ENCODE measurements around the gene YJU2.
"Not testable (repeated sequence)": the region's sequence is repeated elsewhere in the genome, so short reads cannot be mapped to it uniquely, and the experiment has no call there.

YJU2 gene

DNA sequence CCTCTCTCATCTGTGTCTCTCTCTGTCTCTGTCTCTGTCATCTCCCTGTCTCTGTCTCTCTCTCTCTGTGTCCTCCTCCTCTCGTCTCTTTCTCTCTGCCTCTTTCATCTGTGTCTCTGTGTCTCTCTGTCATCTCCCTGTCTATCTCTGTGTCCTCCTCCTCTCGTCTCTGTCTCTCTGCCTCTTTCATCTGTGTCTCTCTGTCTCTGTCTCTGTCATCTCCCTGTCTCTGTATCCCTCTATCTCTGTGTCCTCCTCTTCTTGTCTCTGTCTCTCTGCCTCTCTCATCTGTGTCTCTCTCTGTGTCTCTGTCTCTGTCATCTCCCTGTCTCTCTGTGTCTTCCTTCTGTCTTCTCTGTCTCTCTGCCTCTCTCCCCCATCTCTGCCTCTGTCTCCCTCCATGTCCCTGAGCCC is 18.1 kb upstream of the YJU2 start:
- DNase-seq: no peak

DNA sequence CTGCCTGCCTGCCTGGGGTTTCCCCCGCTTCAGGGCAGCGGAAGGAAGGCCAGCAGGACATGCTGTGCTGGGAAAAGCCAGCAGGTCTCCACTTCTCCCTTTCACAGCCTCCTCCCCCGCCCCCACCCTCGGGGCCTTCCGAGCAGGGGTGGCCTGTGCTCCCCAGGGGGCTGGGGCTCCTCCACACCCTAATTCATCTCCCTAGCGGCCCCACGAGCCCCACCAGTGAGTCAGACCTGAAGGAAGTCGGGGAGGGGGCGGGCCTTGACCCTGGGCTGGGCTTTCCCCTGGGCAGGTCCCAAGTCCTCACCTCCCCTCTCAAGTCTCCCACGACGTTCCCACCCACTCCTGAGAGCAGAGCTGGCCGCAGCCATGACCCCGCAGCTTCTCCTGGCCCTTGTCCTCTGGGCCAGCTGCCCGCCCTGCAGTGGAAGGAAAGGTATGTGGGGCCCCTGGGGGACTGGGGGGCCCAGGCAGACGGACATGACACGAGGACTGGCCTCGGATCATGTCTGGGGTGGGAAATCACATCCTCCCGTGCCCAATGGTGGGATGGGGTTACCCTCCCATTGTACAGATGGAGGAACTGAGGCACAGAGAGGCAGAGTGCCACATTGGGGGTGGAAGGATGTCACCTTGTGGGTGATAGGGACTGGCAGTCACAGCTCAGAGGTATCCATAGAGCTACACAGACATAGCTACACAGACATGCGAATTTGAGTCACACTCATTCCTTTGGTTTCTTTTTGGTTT is 17.5 kb upstream of the YJU2 start, which contains the start of gene EBI3:
TSS of gene EBI3 (plus strand) at position 345 of the 753 bp plus-strand sequence. CDS start at position 373, 28 bp downstream.
- DNase-seq: peak in 15 of 51 donors; percentile 2 to 28 (median 10)

DNA sequence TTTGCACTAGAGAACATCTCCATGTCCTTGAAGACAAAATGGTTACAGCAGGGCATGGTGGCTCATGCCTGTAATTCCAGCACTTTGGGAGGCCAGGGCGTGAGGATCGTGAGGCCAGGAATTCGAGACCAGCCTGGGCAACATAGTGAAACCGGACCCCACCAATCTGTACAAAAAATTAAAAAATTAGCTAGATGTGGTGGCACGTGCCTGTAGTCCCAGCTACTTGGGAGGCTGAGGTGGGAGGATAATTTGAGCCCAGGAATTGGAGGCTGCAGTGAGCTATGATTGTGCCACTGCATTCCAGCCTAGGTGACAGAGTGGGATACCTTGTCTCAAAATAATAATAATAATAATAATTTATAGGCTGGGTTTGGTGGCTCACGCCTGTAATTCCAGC is 16.6 kb upstream of the YJU2 start:
- DNase-seq: not testable (repeated sequence)

DNA sequence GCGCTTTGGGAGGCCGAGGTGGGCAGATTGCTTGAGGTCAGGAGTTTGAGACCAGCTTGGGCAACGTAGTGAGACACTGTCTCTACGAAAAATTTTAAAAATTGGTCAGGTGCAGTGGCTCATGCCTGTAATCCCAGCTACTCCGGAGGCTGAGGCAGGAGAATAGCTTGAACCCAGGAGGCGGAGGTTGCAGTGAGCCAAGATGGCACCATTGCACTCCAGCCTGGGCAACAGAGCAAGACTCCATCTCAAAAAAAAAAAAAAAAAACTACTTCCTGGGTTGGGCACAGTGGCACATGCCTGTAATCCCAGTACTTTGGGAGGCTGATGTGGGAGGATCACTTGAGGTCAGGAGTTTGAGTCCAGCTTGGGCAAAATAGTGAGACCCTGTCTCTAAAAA is 15.4 kb upstream of the YJU2 start:
- not testable (repeated sequence) for DNase-seq

DNA sequence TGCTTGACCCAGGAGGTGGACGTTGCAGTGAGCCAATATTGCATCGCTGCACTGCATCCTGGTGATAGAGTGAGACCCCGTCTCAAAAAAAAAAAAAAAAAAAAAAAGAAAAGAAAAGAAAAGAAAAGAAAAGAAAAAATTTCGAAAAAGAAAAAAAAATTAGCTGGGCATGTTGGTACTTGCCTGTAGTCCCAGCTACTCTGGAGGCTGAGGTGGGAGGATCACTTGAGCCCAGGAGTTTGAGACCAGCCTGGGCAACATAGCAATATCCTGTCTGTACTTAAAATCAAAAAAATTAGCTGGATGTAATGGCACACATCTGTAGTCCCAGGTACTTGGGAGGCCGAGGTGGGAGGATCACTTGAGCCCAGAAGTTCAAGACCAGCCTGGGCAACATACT is 14.7 kb upstream of the YJU2 start:
- not testable (repeated sequence) for DNase-seq

DNA sequence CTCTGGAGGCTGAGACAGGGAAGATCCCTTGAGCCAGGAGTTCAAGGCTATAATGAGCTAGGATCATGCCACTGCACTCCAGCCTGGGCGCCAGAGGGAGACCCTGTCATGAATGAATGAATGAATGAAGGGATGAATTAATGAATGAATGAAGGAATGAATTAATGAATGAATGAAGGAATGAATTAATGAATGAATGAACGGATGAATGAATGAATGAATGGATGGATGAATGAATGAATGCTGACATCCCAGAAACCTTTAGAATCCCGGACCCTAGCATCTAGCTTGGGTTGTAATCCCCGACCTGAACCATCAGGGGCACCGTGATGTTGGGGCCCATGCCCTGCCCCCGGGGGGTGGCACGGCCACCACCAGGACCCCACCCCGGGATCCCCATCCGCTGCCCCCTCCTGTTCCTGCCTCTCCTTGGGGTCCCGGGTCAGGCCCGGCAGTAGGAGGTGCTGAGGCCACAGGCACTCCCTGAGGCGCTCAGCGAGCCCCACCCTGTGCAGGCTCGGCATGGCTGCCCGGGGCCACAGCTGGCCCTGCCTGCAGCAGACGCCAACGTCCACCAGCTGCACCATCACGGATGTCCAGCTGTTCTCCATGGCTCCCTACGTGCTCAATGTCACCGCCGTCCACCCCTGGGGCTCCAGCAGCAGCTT is 14.1 kb upstream of the YJU2 start:
- DNase-seq: no peak

DNA sequence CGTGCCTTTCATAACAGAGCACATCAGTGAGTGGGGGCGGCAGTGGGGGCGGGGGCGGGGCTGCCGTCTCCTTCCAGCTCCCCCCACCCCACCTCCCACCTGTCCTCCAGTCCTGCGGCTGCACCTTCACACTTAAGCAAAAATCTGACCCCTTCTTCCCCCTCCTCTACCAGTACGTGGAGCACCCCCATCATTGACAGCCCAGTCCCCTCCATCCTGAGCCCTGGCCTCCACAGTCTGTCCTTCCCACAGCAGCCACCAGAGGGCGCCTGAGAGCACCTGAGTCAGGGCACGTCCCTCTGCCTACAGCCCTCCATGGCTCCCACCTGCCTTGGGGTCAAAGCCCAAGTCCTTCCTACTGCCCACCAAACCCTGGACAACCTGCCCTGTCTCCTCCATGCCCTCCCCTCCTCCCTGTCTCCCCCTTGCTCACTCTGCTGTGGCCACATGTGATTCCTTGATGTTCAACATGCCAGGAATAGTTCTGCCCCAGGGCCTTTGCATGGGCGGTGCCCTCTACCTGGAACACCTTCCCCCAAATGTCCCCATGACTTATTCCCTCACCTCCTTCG is 13.5 kb upstream of the YJU2 start:
- peak in 20 of 51 donors; percentile 1 to 51 (median 9) for DNase-seq

DNA sequence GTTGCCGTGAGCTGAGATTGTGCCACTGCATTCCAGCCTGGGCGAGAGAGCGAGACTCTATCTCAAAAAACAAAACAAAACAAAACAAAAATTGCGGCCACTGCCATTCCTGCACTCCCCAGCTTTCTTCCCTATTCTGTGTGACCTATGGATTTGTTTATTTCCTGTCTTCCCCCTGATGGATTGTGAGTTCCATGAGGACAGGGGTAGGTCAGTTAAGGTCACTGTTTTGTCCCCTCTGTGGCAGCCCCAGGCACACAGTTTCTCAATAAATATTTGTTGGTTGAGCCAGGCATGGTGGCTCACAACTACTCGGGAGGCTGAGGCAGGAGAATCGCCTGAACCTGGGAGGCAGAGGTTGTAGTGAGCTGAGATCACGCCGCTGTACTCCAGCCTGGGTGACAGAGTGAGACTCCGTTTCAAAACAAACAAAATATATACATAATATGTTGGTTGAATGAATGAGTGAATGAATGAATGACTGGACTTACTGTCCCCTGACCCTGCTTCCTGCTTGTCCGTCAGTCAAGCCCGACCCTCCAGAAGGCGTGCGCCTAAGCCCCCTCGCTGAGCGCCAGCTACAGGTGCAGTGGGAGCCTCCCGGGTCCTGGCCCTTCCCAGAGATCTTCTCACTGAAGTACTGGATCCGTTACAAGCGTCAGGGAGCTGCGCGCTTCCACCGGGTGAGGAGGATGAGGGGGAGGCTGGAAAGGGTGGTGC is 12.6 kb upstream of the YJU2 start:
- DNase-seq: no peak

DNA sequence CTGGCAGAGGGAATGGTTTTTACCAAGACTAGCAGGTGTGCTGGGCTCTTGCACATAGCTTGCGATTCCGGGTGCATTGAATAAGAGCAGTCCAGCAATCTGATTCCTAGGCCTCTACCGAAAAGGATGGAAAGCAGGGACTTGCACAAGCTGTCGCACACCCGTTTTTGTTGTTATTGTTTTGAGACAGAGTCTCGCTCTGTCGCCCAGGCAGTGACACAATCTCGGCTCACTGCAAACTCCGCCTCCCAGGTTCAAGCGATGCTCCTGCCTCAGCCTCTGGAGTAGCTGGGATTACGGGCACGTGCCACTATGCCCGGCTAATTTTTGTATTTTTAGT is 12.0 kb upstream of the YJU2 start:
- DNase-seq: no peak

DNA sequence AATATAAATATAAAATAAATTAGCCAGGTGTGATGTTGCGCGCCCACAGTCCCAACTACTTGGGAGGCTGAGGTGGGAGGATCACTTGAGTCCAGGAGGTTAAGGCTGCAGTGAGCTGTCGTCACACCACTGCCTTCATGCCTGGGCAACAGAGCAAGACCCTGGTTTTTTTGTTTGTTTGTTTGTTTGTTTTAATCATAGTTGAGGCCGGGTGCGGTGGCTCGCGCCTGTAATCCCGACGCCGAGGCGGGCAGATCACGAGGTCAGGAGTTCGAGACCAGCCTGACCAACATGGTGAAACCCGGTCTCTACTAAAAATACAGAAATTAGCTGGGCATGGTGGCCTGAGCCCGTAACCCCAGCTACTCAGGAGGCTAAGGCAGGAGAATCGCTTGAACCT is 9.4 kb upstream of the YJU2 start:
- DNase-seq: not testable (repeated sequence)

DNA sequence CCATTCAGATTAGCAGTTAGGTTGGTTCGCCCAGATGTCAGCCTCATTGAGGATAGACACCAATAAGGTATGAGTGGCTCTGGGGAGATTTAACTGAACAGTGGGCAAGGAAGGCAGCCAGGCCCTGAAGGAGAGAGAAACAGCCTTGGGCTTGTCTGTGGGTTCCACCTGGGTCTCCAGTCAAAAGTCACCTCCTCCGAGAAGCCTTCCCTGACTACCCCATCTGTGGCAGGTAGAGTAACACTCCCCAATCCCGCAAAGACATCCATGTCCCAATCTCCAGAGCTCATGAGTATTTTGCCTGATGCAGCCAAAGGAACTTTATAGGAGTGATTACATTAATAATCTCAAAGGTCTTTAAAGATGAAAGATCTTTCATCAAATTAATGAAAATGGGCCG is 8.0 kb upstream of the YJU2 start:
- no peak for DNase-seq

DNA sequence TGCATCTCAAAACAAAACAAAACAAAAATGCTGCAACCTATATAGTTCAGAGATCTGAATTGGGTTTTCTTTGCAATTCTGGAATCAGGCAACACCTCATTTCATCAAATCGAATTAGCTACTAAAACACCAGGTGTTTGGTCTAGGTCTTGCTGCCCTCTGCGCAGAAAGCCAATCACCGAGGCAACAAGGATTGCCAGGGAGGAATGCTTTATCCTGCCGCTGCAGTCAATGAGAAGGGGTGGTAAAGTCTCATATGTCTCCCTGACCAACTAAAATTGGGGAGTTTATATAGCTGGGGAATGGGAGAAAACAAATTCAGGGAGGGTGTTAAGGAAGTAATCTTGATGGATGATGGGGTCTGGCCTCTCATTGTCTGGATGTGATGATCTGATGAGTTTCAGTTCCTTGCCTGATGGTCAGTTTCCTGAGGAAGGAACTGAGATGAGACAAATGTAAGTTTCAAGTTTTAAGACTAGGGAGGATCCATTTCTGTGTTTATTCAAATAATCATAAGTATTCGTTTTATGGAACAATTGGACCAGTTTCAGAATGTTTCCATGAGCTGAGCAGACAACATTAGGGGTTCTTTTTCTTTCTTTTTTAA is 5.0 kb upstream of the YJU2 start:
- no peak for DNase-seq

DNA sequence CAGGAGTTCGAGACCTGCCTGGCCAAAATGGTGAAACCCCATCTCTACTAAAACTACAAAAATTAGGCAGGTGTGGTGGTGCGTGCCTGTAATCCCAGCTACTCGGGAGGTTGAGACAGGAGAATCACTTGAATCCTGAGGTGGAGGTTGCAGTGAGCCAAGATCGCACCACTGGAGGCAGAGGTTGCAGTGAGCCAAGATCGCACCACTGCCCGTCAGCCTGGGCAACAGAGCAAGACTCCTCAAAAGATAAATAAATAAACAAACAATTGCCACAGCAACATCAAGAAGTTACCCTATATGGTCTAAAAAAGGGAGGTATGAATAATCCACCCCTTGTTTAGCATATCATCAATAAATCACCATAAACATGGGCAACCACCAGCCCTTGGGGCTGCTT is 942 bp upstream of the YJU2 start:
- DNase-seq: not testable (repeated sequence)

DNA sequence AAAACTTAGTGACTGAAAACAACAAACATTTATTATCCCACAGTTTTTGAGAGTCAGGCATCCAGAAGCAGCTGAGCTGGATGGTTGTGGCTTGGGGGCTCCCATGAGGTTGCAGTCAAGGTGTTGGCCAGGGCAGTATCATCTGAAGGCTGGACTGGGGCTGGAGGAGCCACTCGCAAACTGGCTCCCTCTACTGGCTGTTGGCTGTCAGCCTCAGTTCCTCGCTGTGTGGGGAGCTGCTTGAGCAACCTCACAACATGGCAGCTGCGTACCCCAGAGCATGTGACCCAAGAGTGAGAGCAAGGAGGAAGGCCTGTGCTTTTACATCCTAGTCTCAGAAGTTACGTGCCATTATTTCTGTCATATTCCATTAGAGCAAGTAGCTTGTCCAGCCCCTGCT is 9.7 kb downstream of the YJU2 start:
- no peak for DNase-seq

DNA sequence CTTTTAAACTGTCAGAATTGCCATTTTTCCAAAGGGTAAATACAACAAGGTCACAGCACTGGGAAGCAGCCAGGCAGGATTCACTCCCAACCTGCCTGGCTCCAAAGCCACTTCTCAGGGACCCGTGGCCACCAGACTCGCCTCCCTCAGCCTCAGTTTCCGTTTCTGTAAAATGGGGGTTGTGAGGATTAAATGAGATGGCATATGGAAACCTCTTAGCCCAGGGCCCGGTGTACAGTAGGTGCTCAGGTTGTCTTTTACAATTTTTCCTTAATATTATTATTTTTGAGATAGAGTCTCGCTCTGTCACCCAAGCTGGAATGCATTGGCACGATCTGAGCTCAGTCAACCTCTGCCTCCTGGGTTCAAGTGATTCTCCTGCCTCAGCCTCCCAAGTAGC is 10.1 kb downstream of the YJU2 start:
- DNase-seq: no peak

DNA sequence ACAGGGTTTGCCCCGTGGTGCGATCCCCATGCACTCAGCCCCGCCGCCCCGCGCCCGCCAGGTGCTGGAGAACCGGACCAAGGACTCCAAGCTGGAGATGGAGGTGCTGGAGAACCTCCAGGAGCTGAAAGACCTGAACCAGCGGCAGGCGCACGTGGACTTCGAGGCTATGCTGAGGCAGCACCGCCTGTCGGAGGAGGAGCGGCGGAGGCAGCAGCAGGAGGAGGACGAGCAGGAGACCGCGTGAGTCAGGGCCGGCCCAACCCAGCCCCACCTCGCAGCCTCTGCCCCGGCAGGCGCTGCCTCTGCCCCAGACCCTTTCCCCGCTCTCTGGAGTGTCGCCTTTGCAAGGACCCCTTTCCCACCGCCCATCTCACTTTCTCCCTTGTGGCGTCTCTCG is 11.3 kb downstream of the YJU2 start:
- DNase-seq: no peak

DNA sequence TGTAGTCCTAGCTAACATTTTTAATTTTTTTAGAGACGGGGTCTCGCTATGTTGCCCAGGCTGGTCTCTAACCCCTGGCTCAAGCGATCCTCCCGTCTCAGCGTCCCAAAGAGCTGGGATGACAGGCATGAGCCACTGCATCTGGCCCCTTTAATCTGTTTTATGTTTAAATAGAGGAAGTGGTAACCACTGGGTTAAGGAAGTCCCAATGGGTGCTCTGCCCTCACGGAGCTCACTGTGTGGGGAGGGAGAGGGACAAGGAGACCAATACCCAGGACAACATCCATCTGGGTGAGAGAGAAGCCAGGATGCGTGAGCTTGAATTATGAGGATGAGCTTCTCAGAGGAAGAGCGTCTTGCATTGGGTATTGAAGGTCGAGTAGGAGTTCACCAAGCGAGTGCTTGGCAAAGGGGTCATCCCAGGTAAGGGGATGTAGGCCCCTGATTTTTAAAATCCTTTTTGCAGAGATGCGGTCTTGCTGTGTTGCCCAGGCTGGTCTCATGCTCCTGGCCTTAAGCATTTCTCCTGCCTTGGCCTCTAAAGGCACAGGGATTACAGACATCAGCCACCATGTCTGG is 13.8 kb downstream of the YJU2 start:
- DNase-seq: no peak

DNA sequence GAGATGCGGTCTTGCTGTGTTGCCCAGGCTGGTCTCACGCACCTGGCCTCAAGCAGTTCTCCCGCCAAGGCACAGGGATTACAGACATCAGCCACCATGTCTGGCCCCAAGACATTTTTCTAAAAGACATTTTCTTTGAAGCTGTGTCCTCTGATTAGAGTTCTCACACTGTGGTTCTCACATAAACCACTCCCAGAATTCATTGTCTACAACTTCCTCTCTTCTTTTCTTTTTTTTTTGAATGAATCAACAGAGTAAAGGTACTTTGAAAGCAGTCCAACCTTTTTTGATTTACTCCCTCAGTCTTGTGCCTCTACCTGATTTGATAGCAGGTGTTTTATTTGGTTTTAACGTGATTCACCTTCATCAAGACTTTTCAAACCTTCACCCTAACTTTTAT is 17.9 kb downstream of the YJU2 start:
- no peak for DNase-seq

DNA sequence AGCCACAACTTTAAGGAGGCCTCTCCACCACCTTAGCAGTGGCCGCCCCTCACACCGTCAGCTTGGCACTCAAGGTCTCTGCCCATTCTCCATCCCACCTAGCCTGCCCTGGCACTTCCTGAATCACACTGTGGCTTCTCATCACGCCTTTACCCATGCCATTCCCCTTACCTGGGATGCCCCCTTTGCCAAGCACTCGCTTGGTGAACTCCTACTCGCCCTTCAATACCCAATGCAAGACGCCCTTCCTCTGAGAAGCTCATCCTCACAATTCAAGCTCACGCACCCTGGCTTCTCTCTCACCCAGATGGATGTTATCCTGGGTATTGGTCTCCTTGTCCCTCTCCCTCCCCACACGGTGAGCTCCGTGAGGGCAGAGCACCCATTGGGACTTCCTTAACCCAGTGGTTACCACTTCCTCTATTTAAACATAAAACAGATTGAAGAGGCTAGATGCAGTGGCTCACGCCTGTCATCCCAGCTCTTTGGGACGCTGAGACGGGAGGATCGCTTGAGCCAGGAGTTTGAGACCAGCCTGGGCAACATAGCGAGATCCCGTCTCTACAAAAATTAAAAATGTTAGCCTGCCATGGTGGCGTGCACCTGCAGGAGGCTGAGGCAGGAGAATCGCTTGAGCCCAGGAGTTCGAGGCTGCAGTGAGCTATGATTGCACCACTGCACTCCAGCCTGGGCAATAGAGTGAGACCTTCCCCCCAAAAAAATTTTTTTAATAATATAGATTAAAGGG is 19.5 kb downstream of the YJU2 start:
- DNase-seq: no peak

DNA sequence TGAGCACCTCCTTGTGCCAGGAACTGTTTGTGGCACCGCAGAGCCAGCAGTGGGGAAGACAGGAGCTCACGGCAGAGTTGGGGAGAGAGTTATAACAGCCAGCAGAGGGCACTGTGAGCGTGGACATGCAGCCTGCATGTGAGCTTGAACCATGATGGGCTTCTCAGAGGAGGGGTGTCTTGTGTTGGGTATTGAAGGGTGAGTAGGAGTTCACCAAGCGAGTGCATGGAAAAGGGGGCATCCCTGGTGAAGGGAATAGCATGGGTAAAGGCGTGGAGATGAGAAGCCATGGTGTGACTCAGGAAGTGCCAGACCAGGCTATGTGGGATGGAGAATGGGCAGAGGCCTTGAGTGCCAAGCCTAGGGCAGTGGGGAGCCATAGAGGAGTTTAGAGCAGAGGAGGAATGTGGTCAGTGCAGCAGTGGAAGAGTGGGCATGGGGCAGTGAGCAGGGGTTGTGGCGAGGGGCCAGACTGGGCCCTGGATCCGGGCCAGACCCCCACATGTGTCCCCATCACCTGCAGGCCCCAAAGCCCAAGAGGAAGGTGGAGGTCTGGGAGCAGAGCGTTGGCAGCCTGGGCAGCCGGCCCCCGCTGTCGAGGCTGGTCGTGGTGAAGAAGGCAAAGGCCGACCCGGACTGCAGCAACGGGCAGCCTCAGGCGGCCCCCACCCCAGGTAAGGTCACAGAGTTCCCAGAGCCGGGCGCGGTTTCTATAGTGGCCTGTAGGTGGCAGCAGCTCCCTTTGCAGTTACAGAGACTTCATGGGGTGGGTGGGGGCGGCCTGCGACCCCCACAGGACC is 20.4 kb downstream of the YJU2 start:
- DNase-seq: peak in 16 of 51 donors; percentile 5 to 40 (median 18)
